ENCODE measurements around the gene FBXL7. TPM values are rescaled to one million over a fixed set of nuclear protein-coding genes. Genes with fewer than 3 reads are reported as not detected.

Gene FBXL7
- total and polyA plus RNA-seq, 10 donors: 1.1 to 12.9 (median 8.3) TPM

GRCh38 chr5:15579193-15579990, 79.4 kb downstream of the FBXL7 start:
- TF ChIP-seq POLR2AphosphoS5 (IDR thresholded peaks at IDR 0.05): no peak
- Histone ChIP-seq H3K27ac (no peak overlapping the region), H3K4me3 (no peak overlapping the region), H3K9me3 (peaks cover 0 to 35% (median 13%) of the 10 kb centered on the region in 8 donors), H3K36me3 (no peaks in the 10 kb centered on the region), H3K27me3 (replicated peaks in 1 of 7) (no peaks in the 10 kb centered on the region), H3K4me1 (peaks cover 0 to 3% (median 0%) of the 10 kb centered on the region in 6 donors)
- intact Hi-C loops (cut with DNase I; ENCODE audit: low total_unique reads): no loop called here
- no peak for DNase-seq
- 74 to 86% (median 75%) methylated on average over 3 of the region's 3 CpGs for WGBS, 5 donors

- Histone ChIP-seq H3K36me3 (no peaks in the 10 kb centered on the region), H3K9me3 (peaks cover 0 to 51% (median 21%) of the 10 kb centered on the region in 8 donors), H3K27ac (no peak overlapping the region), H3K4me1 (no peaks in the 10 kb centered on the region), H3K27me3 (replicated peaks in 1 of 7) (no peaks in the 10 kb centered on the region), H3K4me3 (no peak overlapping the region)
- DNase-seq: no peak
- no peak for TF ChIP-seq POLR2A (IDR thresholded peaks at IDR 0.05)
- TF ChIP-seq CTCF (IDR thresholded peaks at IDR 0.05 in 8 of 11, conservative IDR thresholded peaks at IDR 0.05 in 3 of 11): no peak
- intact Hi-C loops (cut with DNase I; ENCODE audit: low total_unique reads): no loop called here
- 76 to 100% (median 84%) methylated on average over 1 of the region's 1 CpG for WGBS, 5 donors
Observed at GRCh38 chr5:15584528-15584927, 84.5 kb downstream of the FBXL7 start.

- no peak for DNase-seq
- H3K4me1 ChIP-seq: no peaks in the 10 kb centered on the region
- no peak overlapping the region for H3K4me3 ChIP-seq
- H3K9me3 ChIP-seq: peaks cover 0 to 48% (median 21%) of the 10 kb centered on the region in 8 donors
- H3K27ac ChIP-seq: no peak overlapping the region
- H3K36me3 ChIP-seq: no peaks in the 10 kb centered on the region
- intact Hi-C loops (cut with DNase I; ENCODE audit: low total_unique reads): no loop called here
- WGBS, 5 donors: 83 to 95% (median 93%) methylated on average over 2 of the region's 2 CpGs
- TF ChIP-seq POLR2A (IDR thresholded peaks at IDR 0.05): no peak
- no peak for TF ChIP-seq POLR2AphosphoS5 (IDR thresholded peaks at IDR 0.05)
- TF ChIP-seq CTCF (IDR thresholded peaks at IDR 0.05 in 8 of 11, conservative IDR thresholded peaks at IDR 0.05 in 3 of 11): no peak
- no peaks in the 10 kb centered on the region for H3K27me3 ChIP-seq (replicated peaks in 1 of 7)
Observed at GRCh38 chr5:15585128-15585527, 85.1 kb downstream of the FBXL7 start.

GRCh38 chr5:15585841-15586591, 86.0 kb downstream of the FBXL7 start:
- no peak for DNase-seq
- H3K9me3 ChIP-seq: peaks cover 0 to 43% (median 20%) of the 10 kb centered on the region in 8 donors
- H3K27me3 ChIP-seq (replicated peaks in 1 of 7): no peaks in the 10 kb centered on the region
- no peaks in the 10 kb centered on the region for H3K36me3 ChIP-seq
- no peak overlapping the region for H3K4me3 ChIP-seq
- H3K4me1 ChIP-seq: no peaks in the 10 kb centered on the region
- H3K27ac ChIP-seq: no peak overlapping the region
- 61 to 94% (median 79%) methylated on average over 1 of the region's 1 CpG for WGBS, 5 donors
- intact Hi-C loops (cut with DNase I; ENCODE audit: low total_unique reads): no loop called here
- no peak for TF ChIP-seq POLR2AphosphoS5 (IDR thresholded peaks at IDR 0.05)
- no peak for TF ChIP-seq CTCF (IDR thresholded peaks at IDR 0.05 in 8 of 11, conservative IDR thresholded peaks at IDR 0.05 in 3 of 11)

All from spleen (tissue), 11 donors.